ENCODE results near the gene REEP1.
"Not testable (repeated sequence)": the region's sequence is repeated elsewhere in the genome, so short reads cannot be mapped to it uniquely, and the experiment has no call there.

Gene REEP1

GRCh38 chr2:86281066-86281700, 56.2 kb downstream of the REEP1 start:
- no peak for DNase-seq

GRCh38 chr2:86280191-86280667, 57.2 kb downstream of the REEP1 start:
- no peak for DNase-seq

- no peak for DNase-seq
Measured at GRCh38 chr2:86275962-86276361, 61.5 kb downstream of the REEP1 start.

- DNase-seq, result no peak
Measured at GRCh38 chr2:86275384-86275799, 62.0 kb downstream of the REEP1 start.

GRCh38 chr2:86274918-86275275, 62.5 kb downstream of the REEP1 start:
- peak; percentile 25 to 74 for DNase-seq

- no peak for DNase-seq
Measured at GRCh38 chr2:86274265-86274917, 63.0 kb downstream of the REEP1 start.

GRCh38 chr2:86272111-86272510, 65.3 kb downstream of the REEP1 start:
- DNase-seq, result no peak

- no peak for DNase-seq
Measured at GRCh38 chr2:86271248-86271647, 66.2 kb downstream of the REEP1 start.

GRCh38 chr2:86263956-86264355, 73.5 kb downstream of the REEP1 start:
- no peak for DNase-seq

GRCh38 chr2:86260978-86261377, 76.4 kb downstream of the REEP1 start:
- peak in 1 of 2 experiments; percentile 40 for DNase-seq

GRCh38 chr2:86258106-86258505, 79.3 kb downstream of the REEP1 start:
- DNase-seq, result no peak

- no peak for DNase-seq
Measured at GRCh38 chr2:86256982-86257381, 80.4 kb downstream of the REEP1 start.

GRCh38 chr2:86256300-86256699, 81.1 kb downstream of the REEP1 start:
- DNase-seq, result no peak

- no peak for DNase-seq
Measured at GRCh38 chr2:86254576-86255538, 82.6 kb downstream of the REEP1 start.

GRCh38 chr2:86253424-86253823, 84.0 kb downstream of the REEP1 start:
- DNase-seq, result no peak

GRCh38 chr2:86251840-86252266, 85.6 kb downstream of the REEP1 start:
- DNase-seq, result no peak

GRCh38 chr2:86249579-86250391, 87.6 kb downstream of the REEP1 start:
- peak; percentile 69 to 87 for DNase-seq

- no peak for DNase-seq
Measured at GRCh38 chr2:86249176-86249575, 88.2 kb downstream of the REEP1 start.

GRCh38 chr2:86245222-86245621, 92.2 kb downstream of the REEP1 start:
- DNase-seq, result not testable (repeated sequence)

GRCh38 chr2:86244781-86245180, 92.6 kb downstream of the REEP1 start:
- not testable (repeated sequence) for DNase-seq

GRCh38 chr2:86243950-86244733, 93.3 kb downstream of the REEP1 start:
- DNase-seq, result no peak

GRCh38 chr2:86243272-86243671, 94.2 kb downstream of the REEP1 start:
- no peak for DNase-seq
